Endothelial cell (in vitro differentiated cells): Measurements from ENCODE around the gene MPZL3. TPM values are rescaled to one million over a fixed set of nuclear protein-coding genes. Genes with fewer than 3 reads are reported as not detected.

Experiments
- DNase-seq: peaks from one replicate; pipeline ENCODE4 v3.0.0; 2021; ENCODE audit warnings: low spot score
- H3K27ac Mint-ChIP-seq: one replicate; pipeline ENCODE4 v1.8.0; 2021; ENCODE audit warnings: mixed read lengths, inconsistent platforms; ENCODE audit not compliant: unreplicated experiment
- H3K27me3 Mint-ChIP-seq: one replicate; pipeline ENCODE4 v1.8.0; 2021; ENCODE audit warnings: mild to moderate bottlenecking, moderate library complexity, mixed read lengths, inconsistent platforms; ENCODE audit not compliant: unreplicated experiment
- H3K36me3 Mint-ChIP-seq: one replicate; pipeline ENCODE4 v1.8.0; 2021; ENCODE audit warnings: mild to moderate bottlenecking, low read depth, mixed read lengths, inconsistent platforms; ENCODE audit not compliant: unreplicated experiment
- H3K4me1 Mint-ChIP-seq: one replicate; pipeline ENCODE4 v1.8.0; 2021; ENCODE audit warnings: mild to moderate bottlenecking, mixed read lengths, inconsistent platforms; ENCODE audit not compliant: unreplicated experiment
- H3K4me3 Mint-ChIP-seq: one replicate; pipeline ENCODE4 v1.8.0; 2021; ENCODE audit warnings: mild to moderate bottlenecking, mixed read lengths, inconsistent platforms; ENCODE audit not compliant: unreplicated experiment
- H3K9me3 Mint-ChIP-seq: one replicate; pipeline ENCODE4 v1.8.0; 2021; ENCODE audit warnings: mixed read lengths, inconsistent platforms; ENCODE audit not compliant: unreplicated experiment
- CTCF ChIP-seq: fragments of 200-600 bp; sonication (generic); IDR thresholded peaks from one replicate; pipeline ENCODE4 v1.5.0; 2021; ENCODE audit warnings: antibody characterized with exemption; ENCODE audit not compliant: unreplicated experiment
- total RNA-seq: library from RNA; stranded (reverse); fragmentation: NEBNext Ultra II Directional; extraction: Animal tissue kit (Norgen Biotek cat#: 25700); gene quantifications from one replicate; pipeline ENCODE4 v1.2.1, GENCODE V29; 2021; ENCODE audit not compliant: unreplicated experiment

MPZL3 gene
- total RNA-seq, 1 donor from 2014 or later, result 10.7 TPM

GRCh38 chr11:118224511-118225188 lies 27.5 kb downstream of the MPZL3 start, which contains the start of gene JAML:
TSS of gene JAML (minus strand) at chr11:118225011. CDS start at chr11:118214866, 10,145 bp downstream.
- no peak for DNase-seq
- Mint-ChIP-seq H3K9me3 (no peaks in the 10 kb centered on the region), H3K36me3 (no peaks in the 10 kb centered on the region), H3K4me3 (no peak within 1 kb of the TSS), H3K27ac (no peak within 1 kb of the TSS), H3K4me1 (no peaks in the 10 kb centered on the region), H3K27me3 (peaks cover 1% of the 10 kb centered on the region)
- no peak for TF ChIP-seq CTCF

GRCh38 chr11:118223992-118224391 lies 28.2 kb downstream of the MPZL3 start:
- no peaks in the 10 kb centered on the region for H3K4me1 Mint-ChIP-seq
- no peak for TF ChIP-seq CTCF
- DNase-seq, result no peak
- peaks cover 1% of the 10 kb centered on the region for H3K27me3 Mint-ChIP-seq
- no peaks in the 10 kb centered on the region for H3K36me3 Mint-ChIP-seq
- H3K27ac Mint-ChIP-seq, result no peak overlapping the region
- no peak overlapping the region for H3K4me3 Mint-ChIP-seq
- H3K9me3 Mint-ChIP-seq, result no peaks in the 10 kb centered on the region

GRCh38 chr11:118223570-118223969 lies 28.6 kb downstream of the MPZL3 start:
- no peak for DNase-seq
- Mint-ChIP-seq H3K4me3 (no peak overlapping the region), H3K27ac (no peak overlapping the region), H3K9me3 (no peaks in the 10 kb centered on the region), H3K27me3 (peaks cover 1% of the 10 kb centered on the region), H3K36me3 (no peaks in the 10 kb centered on the region), H3K4me1 (no peaks in the 10 kb centered on the region)
- TF ChIP-seq CTCF, result no peak

GRCh38 chr11:118222437-118222836 lies 29.7 kb downstream of the MPZL3 start:
- peaks cover 1% of the 10 kb centered on the region for H3K27me3 Mint-ChIP-seq
- no peaks in the 10 kb centered on the region for H3K4me1 Mint-ChIP-seq
- H3K4me3 Mint-ChIP-seq, result no peak overlapping the region
- DNase-seq, result no peak
- no peak for TF ChIP-seq CTCF
- no peaks in the 10 kb centered on the region for H3K36me3 Mint-ChIP-seq
- H3K9me3 Mint-ChIP-seq, result no peaks in the 10 kb centered on the region
- no peak overlapping the region for H3K27ac Mint-ChIP-seq

- Mint-ChIP-seq H3K27me3 (peaks cover 1% of the 10 kb centered on the region), H3K36me3 (no peaks in the 10 kb centered on the region), H3K27ac (no peak overlapping the region), H3K4me1 (no peaks in the 10 kb centered on the region), H3K4me3 (no peak overlapping the region), H3K9me3 (no peaks in the 10 kb centered on the region)
- no peak for TF ChIP-seq CTCF
- no peak for DNase-seq
These were observed 30.7 kb downstream of the MPZL3 start for GRCh38 chr11:118221419-118221818.
